GM11168 (cell line): ENCODE measurements around the gene FGG.

ENCODE experiments used
- in situ Hi-C: fragments of 300-500 bp; cut with MboI; formaldehyde crosslinking; loops from one replicate; pipeline ENCODE4 v1.12.0; 2022; ENCODE audit warnings: low sequenced_read_pairs; ENCODE audit not compliant: unreplicated experiment

FGG gene

DNA sequence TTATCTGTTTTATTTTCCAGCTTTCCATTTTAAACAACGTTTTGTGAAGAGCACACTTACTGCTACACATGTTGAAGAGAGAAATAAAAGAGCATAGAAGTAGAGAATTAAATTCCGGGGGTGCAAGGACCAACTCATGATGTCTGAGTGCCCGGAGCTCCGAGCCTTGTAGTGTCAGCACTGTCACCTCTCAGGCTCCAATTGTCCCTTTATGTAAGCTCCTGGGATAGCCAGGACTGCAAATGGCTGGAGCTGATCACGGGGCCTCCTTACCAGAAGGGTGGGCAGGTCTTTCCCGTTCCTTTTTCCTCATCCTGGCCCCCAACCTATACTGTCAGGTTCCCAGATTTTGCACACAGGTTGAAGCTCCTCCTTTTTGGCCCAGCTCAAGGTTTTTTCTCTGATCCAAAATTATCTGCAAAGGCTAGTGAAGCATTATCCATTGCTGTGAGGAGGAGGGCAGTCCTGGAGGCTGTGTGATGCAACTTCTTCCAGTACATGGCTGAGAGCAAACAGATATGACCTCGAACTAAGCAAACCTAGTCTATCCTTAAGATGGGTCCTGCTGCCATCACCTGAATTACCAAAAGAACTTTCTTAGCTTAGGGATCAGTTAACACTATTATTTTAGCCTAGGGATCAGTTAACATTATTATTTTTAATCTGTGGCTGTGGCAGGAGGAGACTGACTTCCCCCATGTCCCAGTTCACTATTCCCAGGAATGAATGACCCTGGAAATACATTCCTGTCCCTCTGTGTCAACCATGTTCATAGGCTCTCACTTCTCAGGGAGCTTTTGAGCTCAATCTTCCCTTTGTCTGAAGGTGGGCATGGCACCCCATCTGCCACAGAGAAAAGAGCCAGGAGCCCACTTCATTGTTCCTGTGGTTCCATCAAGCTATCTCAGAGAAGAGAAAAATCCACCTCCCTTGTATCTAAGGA lies at the start of gene FGG:
Gene FGG, minus strand, starts transcription at position 185 of the 943 bp plus-strand sequence. Its CDS starts 47 bp downstream, at position 138.
- in situ Hi-C loops, result no loop called here

DNA sequence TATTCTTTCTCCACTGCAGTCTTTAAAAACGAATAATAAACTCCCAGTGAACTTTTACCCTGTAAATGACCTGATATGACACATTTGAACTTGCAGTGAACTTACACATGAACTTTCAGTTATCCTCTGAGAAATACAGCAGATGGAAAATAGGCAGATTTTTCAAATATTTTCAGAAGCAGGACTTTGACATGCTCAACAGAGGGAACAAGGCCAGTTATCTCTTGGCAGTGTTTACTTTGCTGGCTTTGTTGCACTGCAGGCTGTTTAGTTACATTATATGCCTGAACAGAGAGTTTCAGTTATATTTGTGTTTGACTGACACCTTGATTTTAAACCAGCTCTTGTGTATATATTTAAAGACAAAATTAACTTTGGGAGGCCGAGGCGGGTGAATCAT lies 47.6 kb upstream of the FGG start:
- in situ Hi-C loops, result no loop called here

DNA sequence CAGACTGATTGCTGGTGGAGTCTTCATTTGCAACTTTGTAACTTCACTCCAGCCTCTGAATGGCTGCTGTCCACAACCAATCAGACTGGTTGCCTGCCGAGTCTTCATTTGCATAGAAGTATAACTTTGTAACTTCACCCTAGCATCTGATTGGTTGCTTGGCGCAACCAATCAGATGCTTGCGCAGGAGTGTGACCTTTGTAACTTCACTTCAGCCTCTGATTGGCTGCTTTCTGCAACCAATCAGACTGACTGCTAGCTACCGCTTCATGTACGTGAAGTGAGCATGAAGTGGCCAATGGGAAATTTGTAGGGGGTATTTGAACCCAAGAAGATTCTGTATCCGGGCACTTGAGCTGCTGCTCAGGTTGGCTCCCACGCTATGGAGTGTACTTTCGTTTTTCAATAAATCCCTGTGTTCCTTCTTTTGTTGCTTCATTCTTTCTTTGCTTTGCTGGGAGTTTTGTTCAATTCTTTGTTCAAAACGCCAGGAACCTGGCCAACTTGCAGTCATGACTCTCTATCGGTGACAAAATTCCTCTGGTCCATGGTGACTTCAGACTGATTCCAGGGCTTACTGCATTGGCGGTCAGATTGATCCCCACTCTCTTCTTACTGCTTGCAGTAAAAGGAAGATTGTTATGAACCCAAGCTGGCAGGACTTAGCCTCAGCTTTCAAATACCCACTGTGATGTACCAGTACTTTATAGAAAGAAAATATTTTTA lies 46.4 kb upstream of the FGG start:
- in situ Hi-C loops, result no loop called here

DNA sequence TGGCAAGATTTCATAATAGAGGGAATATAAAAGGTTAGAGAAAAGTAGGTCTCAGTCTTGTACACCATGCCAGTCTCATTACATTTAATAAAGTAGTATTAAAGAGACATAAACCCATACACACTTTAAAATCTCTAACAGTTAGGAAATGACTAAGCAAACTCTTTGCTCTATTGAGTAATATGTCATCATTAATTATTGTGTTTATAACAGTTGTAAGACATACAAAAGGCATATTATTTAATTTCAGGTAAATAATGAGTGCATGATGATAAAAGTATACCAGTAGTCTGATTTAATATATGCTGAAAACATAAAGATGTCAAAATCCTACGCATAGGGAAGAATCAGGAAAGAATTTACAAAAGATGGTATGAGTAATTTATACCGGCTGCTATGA lies 31.0 kb upstream of the FGG start:
- in situ Hi-C loops, result no loop called here

DNA sequence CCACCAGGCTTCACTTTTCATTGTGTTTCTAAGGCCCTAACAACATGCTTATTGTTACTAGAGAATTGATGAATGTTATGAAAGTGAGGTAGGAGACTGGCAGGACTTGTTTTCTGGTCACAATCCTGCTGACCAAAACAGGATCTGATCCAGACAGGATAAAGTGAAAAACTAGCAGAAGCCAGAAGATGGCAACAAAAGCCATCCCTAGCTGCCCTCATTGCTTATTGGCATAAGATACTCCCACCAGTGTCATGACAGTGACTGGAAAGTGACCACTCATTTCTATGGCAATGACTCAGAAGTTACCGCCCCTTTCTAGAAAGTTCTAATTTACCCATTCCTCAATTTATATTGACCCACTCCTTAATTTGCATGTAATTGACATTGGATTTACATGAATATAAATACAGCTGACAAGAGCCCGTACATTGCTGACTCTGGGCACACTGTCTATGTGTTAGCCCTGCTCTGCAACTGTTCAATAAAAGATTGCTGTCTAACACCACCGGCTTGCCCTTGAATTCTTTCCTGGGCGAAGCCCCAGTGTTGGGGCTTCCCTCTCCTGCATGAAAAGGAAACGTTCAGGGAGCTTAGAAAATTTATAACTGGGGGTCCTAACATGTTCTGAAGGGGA lies 30.0 kb upstream of the FGG start:
- in situ Hi-C loops, result no loop called here

DNA sequence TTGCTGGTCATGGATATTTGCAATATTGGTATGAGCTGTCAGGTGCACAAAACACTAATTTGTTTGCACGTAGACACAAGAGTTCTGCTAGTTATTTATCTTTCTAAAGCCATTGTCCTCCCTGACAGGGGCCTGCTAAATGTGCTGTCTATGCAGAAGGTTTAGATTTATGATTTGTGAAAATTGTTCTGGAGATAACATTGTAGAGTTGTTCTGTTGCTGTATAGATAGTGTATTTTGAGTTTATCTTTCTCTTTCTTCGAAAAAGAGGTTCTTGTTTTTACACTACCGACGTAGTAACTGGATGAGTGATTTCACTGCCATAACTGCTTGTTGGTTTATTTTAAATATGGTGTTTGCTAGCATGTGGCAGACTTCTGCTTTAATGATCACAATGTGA lies 28.5 kb upstream of the FGG start:
- in situ Hi-C loops, result no loop called here

DNA sequence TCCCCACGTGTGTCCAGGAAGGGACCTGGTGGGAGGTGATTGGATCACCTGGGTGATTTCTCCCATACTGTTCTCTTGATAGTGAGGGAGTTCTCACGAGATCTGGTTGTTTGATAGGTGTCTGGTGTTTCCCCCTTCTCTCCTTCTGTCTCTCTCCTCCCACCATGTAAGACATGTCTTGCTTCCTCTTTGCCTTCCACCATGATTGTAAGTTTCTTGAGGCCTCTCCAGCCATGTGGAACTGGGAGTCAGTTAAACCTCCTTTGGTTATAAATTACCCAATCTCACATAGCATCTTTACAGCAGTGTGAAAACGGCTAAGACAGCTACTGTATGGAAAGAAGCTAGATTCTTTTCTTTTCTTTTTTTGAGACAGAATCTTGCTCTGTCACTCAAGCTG lies 21.6 kb upstream of the FGG start:
- in situ Hi-C loops, result no loop called here

DNA sequence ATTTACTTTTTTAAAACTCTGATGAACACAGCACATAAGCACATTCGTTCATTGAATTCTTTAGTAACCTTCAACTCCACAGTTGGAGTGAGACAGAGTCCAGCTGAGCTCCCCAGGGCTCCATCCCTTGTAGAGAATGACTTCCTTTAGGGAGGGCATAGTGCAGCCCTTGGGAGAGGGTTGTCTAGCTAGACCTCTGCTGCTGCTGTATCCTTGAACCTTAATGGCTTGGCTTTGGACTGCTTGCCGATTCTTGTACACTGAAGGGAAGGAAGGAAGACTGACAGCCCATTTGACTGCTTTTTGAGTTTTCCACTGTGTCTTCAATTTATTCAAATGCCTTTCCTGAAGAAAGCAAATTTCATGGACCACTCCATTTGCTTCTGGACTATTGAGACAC lies 19.4 kb upstream of the FGG start:
- in situ Hi-C loops, result no loop called here

DNA sequence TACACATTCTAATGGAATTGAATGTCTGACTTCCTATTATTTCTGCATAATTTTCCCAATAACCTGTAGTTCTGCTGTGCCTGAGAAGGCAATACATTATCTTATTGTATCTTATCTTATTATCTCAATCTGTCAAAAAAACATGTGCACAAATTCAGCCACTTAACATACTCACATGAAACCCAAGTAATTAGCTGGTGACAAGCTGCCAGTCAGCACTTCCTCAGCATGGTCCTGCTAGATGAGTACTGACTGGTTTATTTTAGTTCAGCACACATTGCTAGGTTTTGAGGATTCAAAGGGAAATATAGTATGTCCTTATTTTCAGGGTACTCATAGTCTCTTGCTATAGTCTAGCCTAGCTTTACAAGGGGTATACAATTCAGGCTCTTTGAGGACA lies 17.9 kb upstream of the FGG start:
- in situ Hi-C loops, result no loop called here

DNA sequence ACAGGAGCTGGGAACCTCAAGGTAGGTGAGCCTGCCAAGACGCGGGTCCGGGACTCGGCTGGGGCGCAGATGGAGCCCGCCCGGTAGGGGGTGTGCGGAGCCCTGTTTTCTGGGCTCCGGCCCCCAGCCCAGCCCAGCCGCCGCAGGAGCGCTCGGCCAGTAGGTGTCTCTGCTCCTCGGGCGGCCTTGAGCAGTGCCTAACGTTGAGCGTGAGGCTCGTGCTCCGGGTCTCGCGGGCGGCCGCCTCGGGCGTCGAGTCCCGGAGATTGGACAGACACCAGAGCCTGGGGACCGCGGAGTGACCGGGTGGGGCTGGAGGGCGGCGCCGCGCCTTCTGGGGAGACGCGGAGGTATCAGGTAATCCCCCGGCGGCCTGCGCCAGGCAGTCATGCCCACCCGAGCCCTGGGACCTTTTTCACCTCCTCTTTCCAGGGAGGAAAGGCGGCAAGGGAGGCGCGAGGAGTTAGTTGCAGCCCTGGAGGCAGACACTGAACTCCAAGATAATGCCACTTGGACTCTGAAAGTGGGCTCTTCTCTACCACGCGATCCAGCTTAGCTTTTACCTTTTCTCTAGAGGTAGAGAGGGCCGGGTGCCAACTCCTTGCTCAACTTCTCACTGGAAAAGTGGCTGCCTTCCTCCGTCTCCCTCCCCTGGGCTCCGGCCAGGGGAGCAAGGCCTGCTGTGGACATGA lies 14.5 kb upstream of the FGG start:
- in situ Hi-C loops, result no loop called here

DNA sequence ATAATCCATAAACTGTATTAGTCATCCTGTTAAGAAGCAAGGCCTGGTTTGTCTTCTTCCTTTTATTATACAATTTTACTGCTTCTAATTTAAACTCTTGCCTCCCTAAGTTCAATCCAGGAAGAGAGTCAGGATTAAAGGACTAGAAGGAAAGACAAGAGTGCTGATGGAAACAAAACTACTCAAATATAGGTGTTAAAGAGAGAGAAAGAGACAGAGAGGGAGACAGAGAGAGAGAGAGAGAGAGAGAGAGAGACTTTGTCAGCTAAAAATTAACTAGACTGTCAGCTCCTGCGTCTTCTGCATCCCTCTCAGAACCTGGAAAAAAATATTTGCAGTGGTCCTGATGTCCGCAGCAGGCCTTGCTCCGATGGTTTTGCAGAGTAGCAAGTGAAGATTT lies 13.5 kb upstream of the FGG start:
- in situ Hi-C loops, result no loop called here

DNA sequence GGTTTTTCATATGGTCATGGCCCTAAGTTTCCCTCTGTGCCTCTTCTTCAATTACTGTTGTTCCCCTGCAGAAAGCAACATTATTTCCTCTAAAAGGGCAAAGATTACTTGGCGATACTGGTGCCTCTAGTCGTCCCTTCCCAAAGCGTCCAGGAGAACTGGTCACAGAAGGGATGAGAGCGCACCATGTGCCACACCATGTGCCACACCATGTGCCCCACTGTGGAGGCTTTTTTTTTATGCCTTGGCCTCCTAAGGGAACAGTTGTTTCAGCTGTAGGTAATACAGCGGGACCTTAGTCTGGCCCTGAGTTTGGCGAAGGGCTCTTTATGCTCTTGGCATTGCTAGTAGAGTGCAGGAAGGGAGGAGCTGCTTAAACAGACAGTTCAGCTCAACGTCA lies 11.5 kb upstream of the FGG start:
- in situ Hi-C loops, result no loop called here

DNA sequence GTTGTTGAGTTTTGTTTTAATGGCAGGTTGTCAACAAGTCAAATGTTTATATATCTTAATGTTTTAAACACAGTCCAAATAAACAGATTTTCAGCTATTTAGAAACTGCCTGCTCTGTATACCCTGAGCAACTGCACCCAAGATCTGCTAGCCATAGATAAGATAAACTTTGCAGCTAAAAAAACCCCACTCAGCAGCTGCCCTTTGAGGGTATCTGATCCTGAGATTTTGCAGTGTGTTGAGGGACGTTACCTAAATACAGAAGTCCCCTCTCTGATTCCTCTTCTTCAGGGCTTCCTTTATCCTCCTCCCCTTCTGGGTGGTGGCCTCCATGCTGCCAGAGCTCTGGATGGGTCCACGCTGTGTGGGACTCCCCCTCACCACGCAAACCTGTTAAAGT lies 11.0 kb upstream of the FGG start:
- in situ Hi-C loops, result no loop called here

DNA sequence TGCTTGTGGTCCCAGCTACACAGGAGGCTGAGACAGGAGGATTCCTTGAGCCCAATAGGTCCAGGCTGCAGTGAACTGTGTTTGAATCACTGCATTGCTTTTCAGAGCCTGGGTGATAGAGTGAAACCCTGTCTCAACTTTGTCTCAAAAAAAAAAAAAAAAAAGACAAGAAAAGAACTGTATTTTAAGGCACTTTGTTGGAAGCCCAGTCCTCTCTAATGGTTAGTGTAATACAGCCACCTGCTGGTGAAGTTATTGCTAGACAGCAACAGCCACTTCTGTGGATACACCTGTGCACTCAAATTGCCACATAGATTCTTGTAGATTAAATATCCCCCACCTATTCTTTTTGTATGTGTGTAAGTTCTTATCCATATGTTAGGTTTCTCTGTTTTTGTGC lies 10.1 kb upstream of the FGG start:
- in situ Hi-C loops, result no loop called here

DNA sequence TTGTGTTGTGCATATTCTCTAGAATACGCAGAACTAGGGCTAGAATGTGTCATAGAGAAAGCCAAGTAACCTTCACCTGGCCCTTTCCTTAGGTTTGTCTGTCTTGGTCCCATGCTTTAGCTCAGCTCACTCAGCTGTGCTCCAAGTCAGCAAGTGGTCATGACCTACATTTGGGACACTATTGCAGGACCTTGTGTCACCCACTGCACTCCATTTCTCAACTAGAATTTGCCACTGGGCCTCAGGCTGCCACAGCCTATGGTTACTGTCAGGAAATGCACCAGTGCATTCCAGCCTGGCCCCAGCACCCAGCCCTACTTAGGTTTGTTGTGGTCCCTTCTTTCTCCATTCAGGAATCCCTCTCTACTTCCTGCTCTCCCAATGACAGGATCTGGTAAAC lies 7.7 kb upstream of the FGG start:
- in situ Hi-C loops, result no loop called here

DNA sequence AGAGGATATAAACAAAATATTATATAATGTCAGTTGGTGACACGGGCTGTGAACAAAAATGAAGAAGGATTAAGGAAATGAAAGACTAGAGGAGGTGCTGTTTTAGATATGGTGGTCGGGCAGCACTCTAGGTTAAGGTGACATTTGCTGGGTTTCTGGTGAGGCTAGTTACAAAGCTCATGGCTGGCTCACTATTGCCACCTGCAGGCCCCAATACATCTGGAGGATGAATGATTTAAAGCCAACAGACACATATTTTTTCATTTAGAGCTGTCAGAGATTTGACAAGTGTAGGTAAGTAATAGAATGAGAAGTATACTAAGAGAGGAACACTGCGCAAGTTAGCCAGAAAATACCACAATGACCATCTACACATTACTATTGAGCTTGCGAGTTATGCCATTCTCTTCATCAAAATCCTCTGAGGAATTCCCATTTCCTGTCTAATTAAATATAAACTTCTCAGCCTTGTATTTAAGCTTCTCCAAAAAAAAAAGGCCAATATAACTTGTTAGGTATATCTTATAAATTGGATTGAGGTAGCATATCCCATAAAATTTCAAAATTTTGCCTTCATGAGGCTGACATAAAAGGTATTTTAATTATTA lies 6.4 kb upstream of the FGG start:
- in situ Hi-C loops, result loop anchor here (5.0 kb wide), 1 partner anchor 67 kb away; the partner anchor contains the start of gene PLRG1

DNA sequence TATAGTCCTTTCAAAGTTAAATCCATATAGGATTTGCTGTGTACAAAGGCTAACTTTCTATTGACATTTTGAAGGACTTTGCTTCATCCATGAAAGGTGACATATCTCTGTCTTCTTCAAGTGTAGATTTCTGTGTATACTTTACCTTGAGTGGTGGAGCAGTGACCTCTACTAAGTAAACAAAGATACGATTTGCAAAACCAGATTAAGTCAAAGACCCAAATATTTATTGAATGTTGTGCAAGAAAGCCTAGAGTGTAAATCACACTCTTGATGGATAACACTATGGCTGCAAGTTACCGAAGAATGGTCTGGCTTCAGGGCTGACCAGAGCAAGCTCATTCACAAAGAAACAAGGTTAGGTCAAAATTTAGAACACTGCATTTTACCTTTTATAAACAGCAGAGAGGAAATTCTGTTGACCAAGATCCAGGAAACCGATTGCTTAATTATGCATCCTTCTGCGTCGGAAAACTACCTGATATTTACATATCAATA lies 5.4 kb upstream of the FGG start:
- in situ Hi-C loops, result loop anchor here (5.0 kb wide), 1 partner anchor 66 kb away; the partner anchor contains the start of gene PLRG1

DNA sequence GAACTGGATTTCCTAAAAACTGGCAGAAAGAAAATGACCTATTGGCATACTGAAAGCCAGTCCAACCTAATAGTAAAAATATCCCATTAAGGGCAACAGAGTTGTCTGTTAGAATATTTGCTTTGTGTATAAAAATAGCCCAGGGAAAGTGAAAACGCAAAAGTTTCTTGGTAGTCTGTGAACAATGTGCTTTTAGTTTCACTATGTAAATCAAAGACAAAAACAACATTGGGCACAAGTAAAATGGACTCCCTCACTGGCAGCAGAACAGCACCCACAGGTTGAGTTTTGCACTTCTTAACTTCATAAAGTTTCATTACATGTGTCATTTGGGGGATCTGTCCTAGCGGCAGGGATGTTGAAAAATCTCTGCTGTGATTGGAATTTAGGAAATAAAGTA lies 4.3 kb upstream of the FGG start:
- in situ Hi-C loops, result loop anchor here (5.0 kb wide), 1 partner anchor 64 kb away; the partner anchor contains the start of gene PLRG1

DNA sequence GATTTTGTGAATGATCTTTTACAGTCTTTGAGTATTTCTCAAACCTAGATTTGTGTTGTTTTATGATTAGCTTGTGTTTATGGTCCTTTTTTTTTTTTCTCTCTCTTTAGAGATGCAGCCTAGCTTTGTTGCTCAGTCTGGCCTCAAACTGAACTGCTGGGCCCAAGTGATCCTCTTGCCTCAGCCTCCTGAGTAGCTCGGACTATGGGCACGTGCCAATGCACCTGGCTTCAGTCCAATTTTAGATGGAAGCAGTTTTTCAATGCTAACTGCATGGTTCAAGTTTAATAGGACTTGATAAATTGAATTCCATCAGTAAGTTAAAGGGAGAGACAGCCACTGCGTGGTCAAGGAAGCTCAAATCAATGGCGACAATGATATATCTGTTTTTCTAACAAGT lies 3.8 kb upstream of the FGG start:
- in situ Hi-C loops, result loop anchor here (5.0 kb wide), 1 partner anchor 64 kb away; the partner anchor contains the start of gene PLRG1

DNA sequence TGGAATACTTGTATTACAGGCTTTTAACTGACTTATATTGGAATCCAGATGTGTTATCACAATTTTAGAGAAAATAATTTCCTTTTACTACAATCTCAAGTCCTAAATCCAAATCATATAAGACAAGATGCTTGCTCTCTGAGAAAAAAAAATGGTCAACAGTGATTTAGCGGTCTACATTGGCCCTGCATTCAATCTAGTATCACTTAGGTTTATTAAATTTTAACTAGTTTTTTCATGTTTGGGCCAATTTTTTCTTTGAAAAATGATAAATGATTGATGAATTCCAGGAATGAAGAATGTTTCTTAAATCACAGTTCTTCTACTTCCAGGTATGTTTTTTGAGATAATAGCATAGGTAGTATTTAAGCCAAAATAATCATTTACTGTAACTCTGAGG lies 2.8 kb upstream of the FGG start:
- in situ Hi-C loops, result loop anchor here (5.0 kb wide), 1 partner anchor 63 kb away; the partner anchor contains the start of gene PLRG1
